T-helper 2 cell (primary cell): Measurements from ENCODE around the gene MED12L.
A peak's percentile ranks its signal among the peaks of the same experiment; 100 is the strongest.

Experiments used
- DNase-seq, 5 experiments: peaks; one replicate each; pipeline versions ENCODE4 v3.0.0 to v3.0.0-alpha.2; 2012 to 2022

MED12L gene

GRCh38 chr3:151091685-151092345 is 6.4 kb downstream of the MED12L start:
- DNase-seq, result peak in 1 of 5 experiments; percentile 24

GRCh38 chr3:151093148-151093547 is 7.7 kb downstream of the MED12L start:
- no peak for DNase-seq

GRCh38 chr3:151093905-151094304 is 8.4 kb downstream of the MED12L start:
- DNase-seq, result no peak

GRCh38 chr3:151096716-151097115 is 11.3 kb downstream of the MED12L start:
- DNase-seq, result no peak

- DNase-seq, result no peak
Observed at GRCh38 chr3:151100076-151100475, 14.6 kb downstream of the MED12L start.

- DNase-seq, result no peak
Observed at GRCh38 chr3:151101270-151101969, 16.0 kb downstream of the MED12L start.

- DNase-seq, result no peak
Observed at GRCh38 chr3:151106311-151106710, 20.8 kb downstream of the MED12L start.

GRCh38 chr3:151107177-151107576 is 21.7 kb downstream of the MED12L start:
- no peak for DNase-seq

GRCh38 chr3:151107701-151108100 is 22.2 kb downstream of the MED12L start:
- no peak for DNase-seq

GRCh38 chr3:151109286-151109800 is 23.9 kb downstream of the MED12L start:
- DNase-seq, result no peak

- DNase-seq, result no peak
Observed at GRCh38 chr3:151112731-151113130, 27.3 kb downstream of the MED12L start.

GRCh38 chr3:151113343-151113742 is 27.9 kb downstream of the MED12L start:
- DNase-seq, result no peak

- DNase-seq, result peak in 1 of 5 experiments; percentile 17
Observed at GRCh38 chr3:151117047-151117446, 31.6 kb downstream of the MED12L start.

- no peak for DNase-seq
Observed at GRCh38 chr3:151119188-151119587, 33.7 kb downstream of the MED12L start.

GRCh38 chr3:151120409-151120808 is 34.9 kb downstream of the MED12L start:
- DNase-seq, result no peak

GRCh38 chr3:151121016-151121415 is 35.6 kb downstream of the MED12L start:
- no peak for DNase-seq

- DNase-seq, result no peak
Observed at GRCh38 chr3:151123827-151124226, 38.4 kb downstream of the MED12L start.

- no peak for DNase-seq
Observed at GRCh38 chr3:151124476-151124875, 39.0 kb downstream of the MED12L start.

GRCh38 chr3:151130428-151130827 is 45.0 kb downstream of the MED12L start:
- no peak for DNase-seq

- DNase-seq, result peak in 1 of 5 experiments; percentile 41
Observed at GRCh38 chr3:151133175-151133574, 47.7 kb downstream of the MED12L start.

GRCh38 chr3:151133917-151134450 is 48.5 kb downstream of the MED12L start:
- DNase-seq, result no peak

- peak in 2 of 5 experiments; percentile 49 to 95 for DNase-seq
Observed at GRCh38 chr3:151135541-151136337, 50.3 kb downstream of the MED12L start.

- no peak for DNase-seq
Observed at GRCh38 chr3:151142929-151143328, 57.5 kb downstream of the MED12L start.
